Progenitor cell of endocrine pancreas (in vitro differentiated cells): ENCODE measurements around the gene JAM3. TPM values are rescaled to one million over a fixed set of nuclear protein-coding genes. Genes with fewer than 3 reads are reported as not detected.

Experiments used
- DNase-seq: peaks from one replicate; pipeline ENCODE4 v3.0.0; 2021; ENCODE audit warnings: low spot score; ENCODE audit not compliant: unreplicated experiment
- H3K27ac Mint-ChIP-seq: 2 replicates; pipeline ENCODE4 v1.8.0; 2021; ENCODE audit warnings: mild to moderate bottlenecking, moderate library complexity, mixed read lengths
- H3K27me3 Mint-ChIP-seq: 2 replicates; pipeline ENCODE4 v1.8.0; 2021; ENCODE audit warnings: mixed read lengths
- H3K36me3 Mint-ChIP-seq: 2 replicates; pipeline ENCODE4 v1.8.0; 2022; ENCODE audit warnings: mixed read lengths; ENCODE audit not compliant: insufficient read depth
- H3K4me1 Mint-ChIP-seq: 2 replicates; pipeline ENCODE4 v1.8.0; 2021; ENCODE audit warnings: low read depth, mixed read lengths
- H3K4me3 Mint-ChIP-seq: 2 replicates; pipeline ENCODE4 v1.8.0; 2021; ENCODE audit warnings: low read depth, mild to moderate bottlenecking, moderate library complexity, mixed read lengths
- H3K9me3 Mint-ChIP-seq: 2 replicates; pipeline ENCODE4 v1.8.0; 2021; ENCODE audit warnings: low read depth, mixed read lengths
- CTCF ChIP-seq: fragments of 200-600 bp; sonication (generic); IDR thresholded peaks from one replicate; pipeline ENCODE4 v1.5.0; 2021; ENCODE audit warnings: antibody characterized with exemption, mild to moderate bottlenecking; ENCODE audit not compliant: unreplicated experiment
- total RNA-seq: library from RNA; stranded (reverse); gene quantifications from 2 replicates; pipeline ENCODE4 v1.2.1, GENCODE V29; 2021

The JAM3 gene
- total RNA-seq, 1 donor from 2014 or later: 37.0 TPM

- no peak for DNase-seq
- Mint-ChIP-seq H3K36me3 (peaks cover 16% of the 10 kb centered on the region), H3K4me3 (no peak overlapping the region), H3K9me3 (no peaks in the 10 kb centered on the region), H3K27me3 (no peaks in the 10 kb centered on the region), H3K4me1 (no peaks in the 10 kb centered on the region), H3K27ac (no peak overlapping the region)
- TF ChIP-seq CTCF: no peak
These were observed 85.6 kb downstream of the JAM3 start for GRCh38 chr11:134154441-134154840.

DNA sequence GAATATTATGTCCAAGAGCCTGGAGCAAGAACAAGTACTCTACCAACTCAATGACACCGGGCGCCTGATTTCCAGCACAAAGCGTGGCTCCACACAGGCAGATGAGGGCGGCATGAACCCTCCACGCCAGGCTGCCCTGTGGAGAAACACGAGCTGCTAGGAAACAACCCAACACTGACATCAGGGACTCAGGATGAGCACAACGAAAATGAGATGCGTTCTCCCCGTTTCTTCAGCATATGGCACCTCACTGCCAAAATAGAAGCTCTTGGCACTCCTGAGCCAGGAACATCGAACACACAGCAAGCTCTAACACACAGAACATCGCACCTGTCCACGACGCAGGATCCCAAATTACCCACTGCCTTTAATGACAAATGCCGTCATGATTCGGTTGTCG lies 86.6 kb downstream of the JAM3 start:
- no peak overlapping the region for H3K27ac Mint-ChIP-seq
- H3K4me3 Mint-ChIP-seq: no peak overlapping the region

DNA sequence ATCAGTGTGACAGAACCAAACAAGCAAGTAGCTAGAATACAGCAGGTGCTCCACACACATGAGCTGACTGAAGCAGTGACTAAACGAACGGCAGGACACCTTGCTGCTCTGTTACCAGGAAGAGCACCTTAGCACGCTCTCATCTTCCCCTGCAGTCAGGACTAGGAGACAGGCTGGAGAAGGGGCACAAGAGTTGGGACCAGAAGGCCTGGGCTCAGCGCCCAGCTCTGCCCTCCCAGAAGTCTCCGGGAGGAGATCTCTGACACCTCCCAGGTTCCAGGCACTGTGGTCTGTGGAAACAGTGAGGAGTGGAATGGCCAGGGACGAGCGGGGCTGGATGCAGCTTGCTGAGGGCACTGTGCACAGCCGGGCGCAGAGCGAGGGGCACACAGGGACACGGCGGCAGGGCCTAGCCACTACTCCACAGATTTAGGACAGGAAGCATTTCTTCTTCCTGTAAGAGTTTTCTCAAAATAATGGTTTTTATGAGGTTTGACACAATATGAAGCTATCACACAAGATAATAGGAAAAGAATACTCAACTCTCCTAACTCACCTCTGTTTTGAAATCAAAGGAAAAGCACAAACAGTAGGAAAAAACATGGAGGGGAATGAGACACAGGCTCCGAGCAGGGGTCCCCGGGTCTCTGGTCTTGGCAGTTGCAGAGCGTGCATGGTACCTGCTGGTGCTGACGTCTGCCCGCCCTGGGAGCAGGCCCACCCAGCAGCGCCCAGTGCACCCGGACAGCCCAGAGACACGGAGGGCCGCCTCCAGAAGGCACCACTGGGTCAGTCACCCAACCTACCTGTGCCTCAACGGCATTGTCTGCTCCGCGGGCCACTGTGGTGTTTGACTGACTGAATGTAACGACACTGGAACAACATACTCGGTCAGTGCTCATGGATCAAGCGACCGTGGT lies 87.3 kb downstream of the JAM3 start:
- Mint-ChIP-seq H3K27me3 (no peaks in the 10 kb centered on the region), H3K27ac (no peak overlapping the region), H3K4me3 (no peak overlapping the region), H3K36me3 (peaks cover 25% of the 10 kb centered on the region), H3K9me3 (no peaks in the 10 kb centered on the region), H3K4me1 (no peaks in the 10 kb centered on the region)
- TF ChIP-seq CTCF: no peak
- DNase-seq: no peak

More for the DNA sequence above, 86.6 kb downstream of the JAM3 start:
- DNase-seq: no peak
- TF ChIP-seq CTCF: no peak
- H3K4me1 Mint-ChIP-seq: no peaks in the 10 kb centered on the region
- H3K9me3 Mint-ChIP-seq: no peaks in the 10 kb centered on the region
- no peaks in the 10 kb centered on the region for H3K27me3 Mint-ChIP-seq
- peaks cover 22% of the 10 kb centered on the region for H3K36me3 Mint-ChIP-seq

DNA sequence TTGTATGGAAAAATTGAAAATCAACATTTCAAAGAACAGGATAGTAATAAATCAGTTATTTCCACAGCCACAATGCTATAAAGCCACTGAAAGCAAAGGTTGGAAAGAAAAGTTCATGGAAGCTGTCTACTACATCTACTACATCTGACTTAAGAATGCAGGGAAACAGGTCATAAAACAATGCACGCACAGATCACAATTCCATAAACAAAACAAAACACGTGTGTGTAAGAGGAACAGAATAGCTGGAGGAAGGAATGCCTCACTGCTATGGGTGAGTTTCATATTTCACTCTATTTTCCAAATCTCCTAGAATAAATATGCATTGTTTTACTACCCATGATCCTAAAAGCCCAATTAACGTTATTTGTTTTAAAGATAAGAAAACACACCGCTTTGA lies 88.6 kb downstream of the JAM3 start:
- Mint-ChIP-seq H3K9me3 (peaks cover 2% of the 10 kb centered on the region), H3K4me1 (no peaks in the 10 kb centered on the region), H3K27ac (no peak overlapping the region), H3K36me3 (peaks cover 31% of the 10 kb centered on the region), H3K4me3 (no peak overlapping the region), H3K27me3 (no peaks in the 10 kb centered on the region)
- DNase-seq: no peak
- TF ChIP-seq CTCF: no peak

DNA sequence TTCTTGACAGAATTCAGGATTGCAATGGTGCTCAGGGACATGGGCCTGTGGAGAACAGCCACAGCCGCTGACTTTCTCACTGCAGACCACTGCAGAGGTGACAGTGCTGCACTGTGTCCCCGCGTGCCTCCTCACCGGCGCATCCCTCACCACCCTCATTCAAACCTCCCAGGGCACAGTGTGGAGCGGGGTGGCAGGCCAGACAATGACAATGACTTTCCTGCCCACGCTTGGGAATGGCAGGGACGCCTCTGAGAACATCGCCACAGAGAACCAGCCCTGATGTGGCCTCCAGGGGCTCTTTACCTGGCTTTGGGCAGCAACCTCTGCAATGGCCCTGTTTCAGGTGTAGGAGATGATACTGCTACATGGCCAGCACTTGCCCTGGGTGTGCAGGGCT lies 89.2 kb downstream of the JAM3 start:
- no peak for TF ChIP-seq CTCF

More for the DNA sequence above, 89.2 kb downstream of the JAM3 start:
- DNase-seq: no peak
- H3K27me3 Mint-ChIP-seq: no peaks in the 10 kb centered on the region
- H3K4me1 Mint-ChIP-seq: no peaks in the 10 kb centered on the region
- H3K4me3 Mint-ChIP-seq: no peak overlapping the region
- H3K27ac Mint-ChIP-seq: no peak overlapping the region
- peaks cover 8% of the 10 kb centered on the region for H3K9me3 Mint-ChIP-seq
- H3K36me3 Mint-ChIP-seq: peaks cover 36% of the 10 kb centered on the region
